ENCODE data around the gene PHF2. TPM values are rescaled to one million over a fixed set of nuclear protein-coding genes. Genes with fewer than 3 reads are reported as not detected.

The PHF2 gene
- total RNA-seq, 2 donors from 2014 or later: 15.0 to 19.8 TPM

DNA sequence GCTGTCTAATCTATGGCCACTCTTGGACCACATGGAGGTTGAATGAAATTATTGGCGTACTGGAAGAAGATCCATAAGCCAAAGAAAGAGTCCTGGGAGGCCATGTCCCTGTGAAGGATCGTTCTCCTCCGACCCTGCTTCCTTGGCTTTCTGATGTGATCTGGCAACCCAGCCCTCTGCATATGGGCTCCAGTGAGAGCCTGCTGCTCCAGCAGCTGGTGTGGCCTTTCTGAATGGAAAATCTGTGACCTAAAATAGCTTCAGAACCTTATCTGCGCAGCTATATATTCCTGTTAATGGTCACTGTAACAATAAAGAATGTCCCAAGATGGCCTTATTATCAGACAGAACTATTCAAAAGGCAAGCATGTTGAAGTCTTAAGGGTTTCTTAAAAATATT is 40.2 kb upstream of the PHF2 start:
- ATAC-seq: no peak
- WGBS, 2 donors: 51 to 82% methylated on average over 4 of the region's 4 CpGs
- H3K36me3 ChIP-seq (replicated peaks in 1 of 2; ENCODE audit: insufficient read depth in 1 of 2, low read depth in 2 of 2): peaks cover 0 to 14% of the 10 kb centered on the region in 2 donors

DNA sequence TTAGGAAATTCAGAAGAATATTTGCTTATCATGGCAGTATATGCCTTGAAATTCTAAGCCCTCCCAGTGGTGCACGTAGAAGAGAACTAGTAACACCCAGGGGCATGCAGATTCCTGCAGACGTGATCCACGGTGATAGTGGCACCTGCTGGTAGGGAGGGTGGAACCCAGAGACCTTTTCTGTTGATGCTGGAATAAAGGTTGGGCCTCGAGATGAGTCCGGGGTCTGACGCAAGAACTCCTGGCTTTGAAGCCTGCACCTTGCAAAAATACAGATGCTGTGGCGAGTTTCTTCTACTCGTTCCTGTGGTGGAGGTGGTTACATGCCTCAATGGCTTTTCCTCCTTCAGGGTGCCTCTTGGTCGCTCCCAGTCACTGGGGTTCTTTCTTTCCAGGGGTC is 39.5 kb upstream of the PHF2 start:
- no peak for TF ChIP-seq POLR2A (IDR thresholded peaks at IDR 0.05)
- TF ChIP-seq, protein P1, sequence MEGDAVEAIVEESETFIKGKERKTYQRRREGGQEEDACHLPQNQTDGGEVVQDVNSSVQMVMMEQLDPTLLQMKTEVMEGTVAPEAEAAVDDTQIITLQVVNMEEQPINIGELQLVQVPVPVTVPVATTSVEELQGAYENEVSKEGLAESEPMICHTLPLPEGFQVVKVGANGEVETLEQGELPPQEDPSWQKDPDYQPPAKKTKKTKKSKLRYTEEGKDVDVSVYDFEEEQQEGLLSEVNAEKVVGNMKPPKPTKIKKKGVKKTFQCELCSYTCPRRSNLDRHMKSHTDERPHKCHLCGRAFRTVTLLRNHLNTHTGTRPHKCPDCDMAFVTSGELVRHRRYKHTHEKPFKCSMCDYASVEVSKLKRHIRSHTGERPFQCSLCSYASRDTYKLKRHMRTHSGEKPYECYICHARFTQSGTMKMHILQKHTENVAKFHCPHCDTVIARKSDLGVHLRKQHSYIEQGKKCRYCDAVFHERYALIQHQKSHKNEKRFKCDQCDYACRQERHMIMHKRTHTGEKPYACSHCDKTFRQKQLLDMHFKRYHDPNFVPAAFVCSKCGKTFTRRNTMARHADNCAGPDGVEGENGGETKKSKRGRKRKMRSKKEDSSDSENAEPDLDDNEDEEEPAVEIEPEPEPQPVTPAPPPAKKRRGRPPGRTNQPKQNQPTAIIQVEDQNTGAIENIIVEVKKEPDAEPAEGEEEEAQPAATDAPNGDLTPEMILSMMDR (IDR thresholded peaks at IDR 0.05): no peak
- no peaks in the 10 kb centered on the region for H3K9me3 ChIP-seq
- H3K4me3 ChIP-seq: no peak overlapping the region
- ATAC-seq (no peak), DNase-seq (no peak)
- H3K4me1 ChIP-seq: peaks cover 4% of the 10 kb centered on the region
- 66 to 83% methylated on average over 9 of the region's 9 CpGs for WGBS, 2 donors
- intact Hi-C loops (cut with DNase I): no loop called here
- peaks cover 0 to 14% of the 10 kb centered on the region in 2 donors for H3K36me3 ChIP-seq (replicated peaks in 1 of 2; ENCODE audit: insufficient read depth in 1 of 2, low read depth in 2 of 2)
- H3K27me3 ChIP-seq: no peaks in the 10 kb centered on the region
- no peak overlapping the region for H3K27ac ChIP-seq

More for the DNA sequence above, 40.2 kb upstream of the PHF2 start:
- H3K27ac ChIP-seq: no peak overlapping the region
- intact Hi-C loops (cut with DNase I): no loop called here
- no peak overlapping the region for H3K4me3 ChIP-seq
- no peaks in the 10 kb centered on the region for H3K4me1 ChIP-seq
- TF ChIP-seq, protein P1 (IDR thresholded peaks at IDR 0.05): no peak
- TF ChIP-seq POLR2A (IDR thresholded peaks at IDR 0.05): no peak
- no peaks in the 10 kb centered on the region for H3K27me3 ChIP-seq
- DNase-seq: no peak
- no peaks in the 10 kb centered on the region for H3K9me3 ChIP-seq

DNA sequence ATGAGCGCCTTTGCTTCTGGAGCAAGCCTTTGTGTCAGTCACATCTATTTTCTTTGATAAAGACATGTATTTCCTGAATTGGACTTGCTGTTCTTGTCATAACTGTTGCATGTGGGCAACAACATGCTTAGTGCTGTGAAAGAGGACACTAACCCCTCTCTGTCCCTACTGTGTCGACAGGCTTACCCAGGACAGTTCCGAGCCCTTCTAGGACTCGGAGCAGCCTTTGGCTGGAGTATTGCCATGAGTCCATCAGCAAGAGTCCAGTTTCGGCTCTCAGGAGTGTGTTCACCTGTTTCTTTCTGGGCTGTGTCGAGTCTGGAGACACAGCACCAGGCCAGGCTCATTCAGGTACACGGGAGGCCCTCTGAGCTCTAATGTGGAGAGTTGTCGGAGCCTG is 36.1 kb upstream of the PHF2 start:
- DNase-seq: no peak
- peaks cover 7% of the 10 kb centered on the region for H3K4me1 ChIP-seq

DNA sequence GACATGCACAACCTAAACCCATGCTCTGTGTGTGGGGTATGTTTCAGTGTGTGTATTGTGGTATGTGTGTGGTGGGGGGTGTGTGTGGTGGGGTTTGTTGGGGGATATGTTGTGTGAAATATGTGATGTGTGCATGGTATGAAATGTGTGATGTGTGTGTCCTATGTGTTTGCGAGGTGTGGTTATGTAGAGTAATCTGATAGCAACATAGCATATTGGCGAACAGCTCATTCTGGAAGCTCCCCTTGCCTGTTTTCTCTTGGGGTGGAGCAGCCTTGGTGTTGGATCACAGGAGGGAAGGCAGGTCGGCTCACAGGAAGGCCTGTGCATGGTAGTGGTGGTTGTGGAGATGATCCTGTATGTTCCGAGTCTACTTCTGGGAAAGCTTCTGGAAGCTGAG is 35.4 kb upstream of the PHF2 start:
- no peak for DNase-seq
- 87% methylated on average over 4 of the region's 4 CpGs for WGBS, 2 donors
- H3K9me3 ChIP-seq: no peaks in the 10 kb centered on the region
- no peaks in the 10 kb centered on the region for H3K27me3 ChIP-seq
- intact Hi-C loops (cut with DNase I): no loop called here
- no peak overlapping the region for H3K4me3 ChIP-seq
- H3K36me3 ChIP-seq (replicated peaks in 1 of 2; ENCODE audit: insufficient read depth in 1 of 2, low read depth in 2 of 2): peaks cover 0 to 19% of the 10 kb centered on the region in 2 donors
- H3K27ac ChIP-seq: no peak overlapping the region
- ATAC-seq: no peak
- TF ChIP-seq, protein P1 (IDR thresholded peaks at IDR 0.05): no peak
- TF ChIP-seq POLR2A (IDR thresholded peaks at IDR 0.05): no peak
- peaks cover 7% of the 10 kb centered on the region for H3K4me1 ChIP-seq

More for the DNA sequence above, 36.1 kb upstream of the PHF2 start:
- H3K27ac ChIP-seq: no peak overlapping the region
- no peaks in the 10 kb centered on the region for H3K9me3 ChIP-seq
- TF ChIP-seq, protein P1 (IDR thresholded peaks at IDR 0.05): no peak
- no peak for TF ChIP-seq POLR2A (IDR thresholded peaks at IDR 0.05)
- intact Hi-C loops (cut with DNase I): no loop called here
- H3K36me3 ChIP-seq (replicated peaks in 1 of 2; ENCODE audit: insufficient read depth in 1 of 2, low read depth in 2 of 2): peaks cover 0 to 19% of the 10 kb centered on the region in 2 donors
- WGBS, 2 donors: 87 to 98% methylated on average over 6 to 8 of the region's 8 CpGs
- H3K4me3 ChIP-seq: no peak overlapping the region
- no peak for ATAC-seq
- no peaks in the 10 kb centered on the region for H3K27me3 ChIP-seq

DNA sequence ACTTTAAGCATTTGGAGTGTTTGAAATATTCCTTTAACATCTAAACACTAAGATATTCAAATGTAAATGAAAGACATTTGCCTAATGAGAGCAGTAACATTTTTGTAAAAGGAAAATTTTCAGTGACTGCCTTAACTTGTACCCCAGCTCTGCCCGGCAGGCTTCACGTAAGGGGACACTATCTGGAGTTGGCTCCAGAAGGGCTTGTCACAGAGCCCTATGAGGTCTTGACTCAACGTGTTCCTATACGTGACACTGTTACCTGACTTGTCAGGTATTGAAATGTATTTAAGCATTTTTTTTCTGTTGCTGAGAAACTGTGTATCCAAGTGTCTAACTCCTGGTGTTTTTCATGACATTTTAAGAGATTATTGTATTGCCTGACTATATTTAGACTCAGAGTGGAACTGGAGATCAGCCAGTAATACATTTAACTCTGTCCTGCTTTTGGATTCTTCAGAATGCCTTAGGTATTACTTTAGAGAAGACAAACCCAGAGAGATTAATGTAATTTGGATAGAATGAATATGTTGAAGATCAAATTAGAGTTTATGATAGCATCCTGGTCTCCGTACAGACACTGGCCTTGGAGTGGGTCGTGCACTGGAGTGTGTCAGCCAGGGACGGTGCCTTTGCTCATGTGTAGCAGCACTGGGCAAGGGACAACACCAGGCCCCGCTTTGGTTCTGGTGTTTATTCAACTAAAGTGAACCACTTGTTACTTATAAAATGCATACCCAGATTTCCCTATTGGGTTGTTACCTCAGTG is 34.6 kb upstream of the PHF2 start:
- no peak overlapping the region for H3K27ac ChIP-seq
- no peak overlapping the region for H3K4me3 ChIP-seq
- DNase-seq (no peak), ATAC-seq (peak; percentile 30)
- H3K36me3 ChIP-seq (replicated peaks in 1 of 2; ENCODE audit: insufficient read depth in 1 of 2, low read depth in 2 of 2): peaks cover 0 to 22% of the 10 kb centered on the region in 2 donors
- H3K9me3 ChIP-seq: no peaks in the 10 kb centered on the region
- WGBS, 2 donors: 36 to 47% methylated on average over 8 of the region's 8 CpGs
- no peaks in the 10 kb centered on the region for H3K27me3 ChIP-seq
- no peak for TF ChIP-seq POLR2A (IDR thresholded peaks at IDR 0.05)
- TF ChIP-seq, protein P1 (IDR thresholded peaks at IDR 0.05): no peak
- H3K4me1 ChIP-seq: peaks cover 7% of the 10 kb centered on the region
- intact Hi-C loops (cut with DNase I): no loop called here

Measured in body of pancreas (tissue), 4 donors.